ENCODE results near the gene NUP188. TPM values are rescaled to one million over a fixed set of nuclear protein-coding genes. Genes with fewer than 3 reads are reported as not detected.

NUP188 gene
- total RNA-seq, 1 experiment from 2014 or later: 98.9 TPM

DNA sequence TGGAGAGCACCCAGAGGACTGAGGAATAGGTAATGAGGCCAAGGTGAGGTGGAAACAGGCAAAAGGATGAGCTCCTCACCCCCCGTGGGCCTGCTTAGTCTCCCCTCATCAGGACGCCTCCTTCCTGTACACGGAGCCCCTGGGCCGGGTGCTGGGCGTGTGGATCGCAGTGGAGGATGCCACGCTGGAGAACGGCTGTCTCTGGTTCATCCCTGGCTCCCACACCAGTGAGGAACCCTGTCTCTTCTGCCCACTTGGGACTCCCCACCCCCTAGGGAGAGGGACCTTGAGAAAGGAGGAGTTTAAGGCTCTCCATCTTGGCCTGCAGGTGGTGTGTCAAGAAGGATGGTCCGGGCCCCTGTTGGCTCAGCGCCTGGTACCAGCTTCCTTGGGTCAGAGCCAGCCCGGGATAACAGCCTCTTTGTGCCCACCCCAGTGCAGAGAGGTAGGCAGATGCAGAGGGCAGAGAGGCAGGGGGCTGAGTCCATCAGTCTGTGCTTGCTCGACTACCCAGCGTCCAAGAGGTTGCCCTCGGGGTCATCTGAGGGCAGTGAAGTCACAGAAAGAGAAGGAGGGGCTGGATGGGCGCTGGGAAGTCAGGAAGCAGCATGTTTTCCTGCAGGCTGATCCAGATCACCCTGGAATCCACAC lies 7.1 kb upstream of the NUP188 start:
- Mint-ChIP-seq H3K27ac (no peak overlapping the region; the same call in 1 of the 2 replicates), H3K9me3 (no peaks in the 10 kb centered on the region), H3K4me3 (no peak overlapping the region), H3K4me1 (no peaks in the 10 kb centered on the region), H3K27me3 (ENCODE audit: low read depth) (no peaks in the 10 kb centered on the region), H3K36me3 (no peaks in the 10 kb centered on the region)
- POLR2A ChIA-PET: interaction anchor here (0.7 kb wide), 1 partner anchor 132 kb away, joined by 4 read pairs; no protein-coding TSS in a partner anchor
- TF ChIP-seq, protein P1, sequence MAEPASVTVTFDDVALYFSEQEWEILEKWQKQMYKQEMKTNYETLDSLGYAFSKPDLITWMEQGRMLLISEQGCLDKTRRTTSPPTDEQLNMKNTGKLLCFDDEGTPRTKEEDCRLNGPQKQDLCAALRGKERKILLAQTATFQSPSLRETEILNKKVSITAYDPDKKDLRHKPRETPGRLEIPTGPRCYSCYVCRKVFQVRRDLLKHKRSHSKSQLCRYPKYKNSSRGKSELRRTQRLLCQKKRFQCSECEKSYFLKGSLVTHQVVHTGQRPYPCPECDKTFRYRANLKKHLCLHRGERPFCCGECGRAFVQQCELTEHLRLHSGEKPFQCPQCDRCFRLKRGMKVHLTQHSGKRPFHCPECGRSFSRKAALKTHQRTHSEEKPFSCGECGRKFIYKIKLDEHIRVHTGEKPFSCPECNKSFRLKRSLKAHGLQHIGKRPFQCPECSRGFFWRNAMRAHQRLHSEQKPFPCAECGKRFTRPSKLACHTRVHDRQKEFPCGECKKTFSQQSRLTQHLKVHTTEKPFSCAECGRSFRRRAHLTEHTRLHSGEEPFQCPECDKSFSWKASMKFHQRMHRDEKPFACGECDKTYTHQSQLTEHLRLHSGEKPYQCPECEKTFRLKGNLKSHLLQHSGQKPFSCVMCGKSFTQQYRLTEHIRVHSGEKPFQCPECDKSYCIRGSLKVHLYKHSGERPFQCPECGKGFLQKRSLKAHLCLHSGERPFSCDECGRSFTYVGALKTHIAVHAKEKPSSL (CRISPR knock-in tag; conservative IDR thresholded peaks at IDR 0.05): no peak
- TF ChIP-seq, protein P2, sequence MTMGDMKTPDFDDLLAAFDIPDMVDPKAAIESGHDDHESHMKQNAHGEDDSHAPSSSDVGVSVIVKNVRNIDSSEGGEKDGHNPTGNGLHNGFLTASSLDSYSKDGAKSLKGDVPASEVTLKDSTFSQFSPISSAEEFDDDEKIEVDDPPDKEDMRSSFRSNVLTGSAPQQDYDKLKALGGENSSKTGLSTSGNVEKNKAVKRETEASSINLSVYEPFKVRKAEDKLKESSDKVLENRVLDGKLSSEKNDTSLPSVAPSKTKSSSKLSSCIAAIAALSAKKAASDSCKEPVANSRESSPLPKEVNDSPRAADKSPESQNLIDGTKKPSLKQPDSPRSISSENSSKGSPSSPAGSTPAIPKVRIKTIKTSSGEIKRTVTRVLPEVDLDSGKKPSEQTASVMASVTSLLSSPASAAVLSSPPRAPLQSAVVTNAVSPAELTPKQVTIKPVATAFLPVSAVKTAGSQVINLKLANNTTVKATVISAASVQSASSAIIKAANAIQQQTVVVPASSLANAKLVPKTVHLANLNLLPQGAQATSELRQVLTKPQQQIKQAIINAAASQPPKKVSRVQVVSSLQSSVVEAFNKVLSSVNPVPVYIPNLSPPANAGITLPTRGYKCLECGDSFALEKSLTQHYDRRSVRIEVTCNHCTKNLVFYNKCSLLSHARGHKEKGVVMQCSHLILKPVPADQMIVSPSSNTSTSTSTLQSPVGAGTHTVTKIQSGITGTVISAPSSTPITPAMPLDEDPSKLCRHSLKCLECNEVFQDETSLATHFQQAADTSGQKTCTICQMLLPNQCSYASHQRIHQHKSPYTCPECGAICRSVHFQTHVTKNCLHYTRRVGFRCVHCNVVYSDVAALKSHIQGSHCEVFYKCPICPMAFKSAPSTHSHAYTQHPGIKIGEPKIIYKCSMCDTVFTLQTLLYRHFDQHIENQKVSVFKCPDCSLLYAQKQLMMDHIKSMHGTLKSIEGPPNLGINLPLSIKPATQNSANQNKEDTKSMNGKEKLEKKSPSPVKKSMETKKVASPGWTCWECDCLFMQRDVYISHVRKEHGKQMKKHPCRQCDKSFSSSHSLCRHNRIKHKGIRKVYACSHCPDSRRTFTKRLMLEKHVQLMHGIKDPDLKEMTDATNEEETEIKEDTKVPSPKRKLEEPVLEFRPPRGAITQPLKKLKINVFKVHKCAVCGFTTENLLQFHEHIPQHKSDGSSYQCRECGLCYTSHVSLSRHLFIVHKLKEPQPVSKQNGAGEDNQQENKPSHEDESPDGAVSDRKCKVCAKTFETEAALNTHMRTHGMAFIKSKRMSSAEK (CRISPR knock-in tag; IDR thresholded peaks at IDR 0.05; ENCODE audit: borderline replicate concordance): no peak
- no peak for TF ChIP-seq PRRX2 (CRISPR knock-in tag; IDR thresholded peaks at IDR 0.05)
- TF ChIP-seq, protein P3, sequence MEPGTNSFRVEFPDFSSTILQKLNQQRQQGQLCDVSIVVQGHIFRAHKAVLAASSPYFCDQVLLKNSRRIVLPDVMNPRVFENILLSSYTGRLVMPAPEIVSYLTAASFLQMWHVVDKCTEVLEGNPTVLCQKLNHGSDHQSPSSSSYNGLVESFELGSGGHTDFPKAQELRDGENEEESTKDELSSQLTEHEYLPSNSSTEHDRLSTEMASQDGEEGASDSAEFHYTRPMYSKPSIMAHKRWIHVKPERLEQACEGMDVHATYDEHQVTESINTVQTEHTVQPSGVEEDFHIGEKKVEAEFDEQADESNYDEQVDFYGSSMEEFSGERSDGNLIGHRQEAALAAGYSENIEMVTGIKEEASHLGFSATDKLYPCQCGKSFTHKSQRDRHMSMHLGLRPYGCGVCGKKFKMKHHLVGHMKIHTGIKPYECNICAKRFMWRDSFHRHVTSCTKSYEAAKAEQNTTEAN (CRISPR knock-in tag; IDR thresholded peaks at IDR 0.05): no peak
- no peak for TF ChIP-seq MYBL2 (CRISPR knock-in tag; IDR thresholded peaks at IDR 0.05)
- TF ChIP-seq, protein P4, sequence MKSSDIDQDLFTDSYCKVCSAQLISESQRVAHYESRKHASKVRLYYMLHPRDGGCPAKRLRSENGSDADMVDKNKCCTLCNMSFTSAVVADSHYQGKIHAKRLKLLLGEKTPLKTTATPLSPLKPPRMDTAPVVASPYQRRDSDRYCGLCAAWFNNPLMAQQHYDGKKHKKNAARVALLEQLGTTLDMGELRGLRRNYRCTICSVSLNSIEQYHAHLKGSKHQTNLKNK (CRISPR knock-in tag; IDR thresholded peaks at IDR 0.05): no peak
- TF ChIP-seq, protein P5, sequence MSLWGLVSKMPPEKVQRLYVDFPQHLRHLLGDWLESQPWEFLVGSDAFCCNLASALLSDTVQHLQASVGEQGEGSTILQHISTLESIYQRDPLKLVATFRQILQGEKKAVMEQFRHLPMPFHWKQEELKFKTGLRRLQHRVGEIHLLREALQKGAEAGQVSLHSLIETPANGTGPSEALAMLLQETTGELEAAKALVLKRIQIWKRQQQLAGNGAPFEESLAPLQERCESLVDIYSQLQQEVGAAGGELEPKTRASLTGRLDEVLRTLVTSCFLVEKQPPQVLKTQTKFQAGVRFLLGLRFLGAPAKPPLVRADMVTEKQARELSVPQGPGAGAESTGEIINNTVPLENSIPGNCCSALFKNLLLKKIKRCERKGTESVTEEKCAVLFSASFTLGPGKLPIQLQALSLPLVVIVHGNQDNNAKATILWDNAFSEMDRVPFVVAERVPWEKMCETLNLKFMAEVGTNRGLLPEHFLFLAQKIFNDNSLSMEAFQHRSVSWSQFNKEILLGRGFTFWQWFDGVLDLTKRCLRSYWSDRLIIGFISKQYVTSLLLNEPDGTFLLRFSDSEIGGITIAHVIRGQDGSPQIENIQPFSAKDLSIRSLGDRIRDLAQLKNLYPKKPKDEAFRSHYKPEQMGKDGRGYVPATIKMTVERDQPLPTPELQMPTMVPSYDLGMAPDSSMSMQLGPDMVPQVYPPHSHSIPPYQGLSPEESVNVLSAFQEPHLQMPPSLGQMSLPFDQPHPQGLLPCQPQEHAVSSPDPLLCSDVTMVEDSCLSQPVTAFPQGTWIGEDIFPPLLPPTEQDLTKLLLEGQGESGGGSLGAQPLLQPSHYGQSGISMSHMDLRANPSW (CRISPR knock-in tag; conservative IDR thresholded peaks at IDR 0.05; ENCODE audit: low read depth): no peak
- TF ChIP-seq GTF2I (CRISPR knock-in tag; conservative IDR thresholded peaks at IDR 0.05): no peak
- TF ChIP-seq ZNF219 (CRISPR knock-in tag; IDR thresholded peaks at IDR 0.05; ENCODE audit: borderline replicate concordance): no peak
- no peak for TF ChIP-seq MXD4 (CRISPR knock-in tag; IDR thresholded peaks at IDR 0.05; ENCODE audit: borderline replicate concordance)
- TF ChIP-seq SMAD4 (CRISPR knock-in tag; IDR thresholded peaks at IDR 0.05): no peak
- TF ChIP-seq, protein P6, sequence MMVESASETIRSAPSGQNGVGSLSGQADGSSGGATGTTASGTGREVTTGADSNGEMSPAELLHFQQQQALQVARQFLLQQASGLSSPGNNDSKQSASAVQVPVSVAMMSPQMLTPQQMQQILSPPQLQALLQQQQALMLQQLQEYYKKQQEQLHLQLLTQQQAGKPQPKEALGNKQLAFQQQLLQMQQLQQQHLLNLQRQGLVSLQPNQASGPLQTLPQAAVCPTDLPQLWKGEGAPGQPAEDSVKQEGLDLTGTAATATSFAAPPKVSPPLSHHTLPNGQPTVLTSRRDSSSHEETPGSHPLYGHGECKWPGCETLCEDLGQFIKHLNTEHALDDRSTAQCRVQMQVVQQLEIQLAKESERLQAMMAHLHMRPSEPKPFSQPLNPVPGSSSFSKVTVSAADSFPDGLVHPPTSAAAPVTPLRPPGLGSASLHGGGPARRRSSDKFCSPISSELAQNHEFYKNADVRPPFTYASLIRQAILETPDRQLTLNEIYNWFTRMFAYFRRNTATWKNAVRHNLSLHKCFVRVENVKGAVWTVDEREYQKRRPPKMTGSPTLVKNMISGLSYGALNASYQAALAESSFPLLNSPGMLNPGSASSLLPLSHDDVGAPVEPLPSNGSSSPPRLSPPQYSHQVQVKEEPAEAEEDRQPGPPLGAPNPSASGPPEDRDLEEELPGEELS (CRISPR knock-in tag; IDR thresholded peaks at IDR 0.05): no peak
- no peak for TF ChIP-seq NR3C1 (CRISPR knock-in tag; conservative IDR thresholded peaks at IDR 0.05; ENCODE audit: low read depth)
- ATAC-seq: no peak
- CTCF ChIA-PET: interaction anchor here (0.6 kb wide), 1 partner anchor 12 kb away, joined by 3 read pairs; no protein-coding TSS in a partner anchor
- DNase-seq (ENCODE audit: low spot score): no peak

Measured in WTC11 (cell line).